HG02938 (cell line): Measurements from ENCODE around the gene CYBRD1.
A peak's percentile ranks its signal among the peaks of the same experiment; 100 is the strongest.

Experiments
- ATAC-seq: cut with Tn5 transposase; IDR thresholded peaks from one replicate; pipeline ENCODE4 v1.9.1; 2021; ENCODE audit warnings: mild to moderate bottlenecking, moderate library complexity; ENCODE audit not compliant: unreplicated experiment

CYBRD1 gene

GRCh38 chr2:171550613-171551012, 28.3 kb downstream of the CYBRD1 start:
- ATAC-seq: no peak

GRCh38 chr2:171551836-171552235, 29.6 kb downstream of the CYBRD1 start:
- ATAC-seq: no peak

DNA sequence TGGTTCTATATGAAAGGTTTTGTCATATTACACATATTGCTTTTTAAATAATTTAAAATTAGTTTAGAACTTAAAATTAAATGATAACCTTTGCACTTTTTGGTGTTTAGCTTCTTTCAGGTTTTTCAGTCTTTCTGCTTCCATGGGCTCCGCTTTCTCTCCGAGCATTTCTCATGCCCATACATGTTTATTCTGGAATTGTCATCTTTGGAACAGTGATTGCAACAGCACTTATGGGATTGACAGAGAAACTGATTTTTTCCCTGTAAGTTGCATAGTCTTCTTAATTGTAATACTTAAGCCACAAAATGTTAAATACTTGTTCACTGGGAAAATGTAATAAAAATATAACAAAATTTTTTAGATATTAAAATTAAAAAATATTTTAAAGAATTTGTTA, 31.0 kb downstream of the CYBRD1 start:
- ATAC-seq: no peak

DNA sequence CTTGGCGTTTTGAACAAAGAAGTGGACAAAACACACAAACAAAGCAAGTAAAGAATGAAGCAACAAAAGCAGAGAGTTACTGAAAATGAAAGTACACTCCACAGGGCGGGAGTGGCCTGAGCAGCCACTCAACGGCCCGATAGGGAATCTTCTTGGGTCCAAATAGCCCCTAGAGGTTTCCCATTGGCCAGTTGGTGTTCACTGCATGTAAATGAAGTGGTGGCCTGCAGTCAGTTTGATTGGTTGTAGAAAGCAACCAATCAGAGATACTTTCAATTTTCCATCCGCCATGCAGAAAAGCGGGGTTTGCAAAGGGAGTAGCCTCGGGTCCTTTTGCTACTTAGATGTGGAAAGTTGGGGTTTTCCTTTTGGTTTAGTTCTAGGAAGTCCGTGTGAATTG, 31.6 kb downstream of the CYBRD1 start:
- no peak for ATAC-seq

- ATAC-seq: no peak
These were observed 32.8 kb downstream of the CYBRD1 start for GRCh38 chr2:171554991-171555615.

DNA sequence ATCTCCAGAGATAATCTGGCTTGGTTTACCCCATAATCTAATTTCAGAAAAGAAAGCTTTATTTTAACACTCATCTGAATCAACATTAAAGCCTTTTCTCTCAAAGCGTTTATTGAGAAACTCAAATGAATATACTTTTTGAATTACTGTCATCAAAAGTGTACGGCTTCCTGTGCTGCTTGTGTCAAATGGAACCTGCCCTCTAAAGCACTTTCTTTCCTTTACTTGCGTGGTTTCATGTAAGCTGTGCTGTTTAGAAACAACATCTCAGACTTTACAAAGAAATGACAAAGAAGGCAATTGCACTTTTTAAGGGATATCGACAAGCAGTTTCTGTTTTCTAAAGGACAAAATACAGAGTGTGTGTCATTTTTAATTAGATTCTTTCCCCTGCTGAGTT, 35.1 kb downstream of the CYBRD1 start:
- ATAC-seq: no peak

GRCh38 chr2:171563301-171563700, 41.0 kb downstream of the CYBRD1 start:
- no peak for ATAC-seq

GRCh38 chr2:171564463-171564862, 42.2 kb downstream of the CYBRD1 start:
- no peak for ATAC-seq

DNA sequence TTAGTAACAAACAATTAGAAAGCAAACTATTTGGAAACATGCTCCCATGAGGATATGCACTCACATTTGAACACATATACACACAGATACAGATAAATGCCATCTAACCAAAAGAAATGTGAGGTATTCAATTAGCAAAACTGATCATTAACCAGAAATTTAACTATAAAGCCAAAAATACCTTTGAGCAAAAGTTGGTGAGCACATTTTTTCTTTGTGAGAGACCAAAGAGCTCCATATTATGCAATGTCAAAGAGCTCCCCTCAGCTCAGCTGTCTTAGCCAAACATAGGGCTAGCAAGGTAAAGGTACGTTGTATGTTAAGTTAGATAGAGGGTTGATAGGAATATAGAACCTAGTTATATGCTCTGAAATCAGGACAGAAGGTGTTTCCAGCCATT, 43.8 kb downstream of the CYBRD1 start:
- ATAC-seq: no peak

DNA sequence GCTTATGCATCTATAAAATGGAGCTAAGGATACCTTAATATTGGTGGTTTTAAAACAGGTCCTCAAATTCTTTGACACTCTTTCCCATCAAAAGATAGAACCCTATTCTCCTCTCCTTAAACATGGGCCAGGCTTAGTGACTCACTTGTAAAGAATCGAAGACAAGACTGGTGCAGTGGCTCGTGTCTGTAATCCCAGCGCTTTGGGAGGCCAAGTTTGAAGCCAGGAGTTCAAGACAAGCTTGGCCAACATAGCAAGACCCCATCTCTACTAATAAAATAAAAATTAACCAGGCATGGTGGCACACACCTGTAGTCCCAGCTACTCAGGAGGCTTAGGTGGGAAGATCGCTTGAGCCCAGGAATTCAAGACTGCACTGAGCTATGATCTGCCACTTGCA, 44.5 kb downstream of the CYBRD1 start:
- no peak for ATAC-seq

- no peak for ATAC-seq
These were observed 45.8 kb downstream of the CYBRD1 start for GRCh38 chr2:171568089-171568488.

GRCh38 chr2:171571721-171572120, 49.4 kb downstream of the CYBRD1 start:
- ATAC-seq: no peak

GRCh38 chr2:171574149-171574795, 52.0 kb downstream of the CYBRD1 start:
- peak; percentile 65 for ATAC-seq

- ATAC-seq: no peak
These were observed 53.3 kb downstream of the CYBRD1 start for GRCh38 chr2:171575606-171576005.

DNA sequence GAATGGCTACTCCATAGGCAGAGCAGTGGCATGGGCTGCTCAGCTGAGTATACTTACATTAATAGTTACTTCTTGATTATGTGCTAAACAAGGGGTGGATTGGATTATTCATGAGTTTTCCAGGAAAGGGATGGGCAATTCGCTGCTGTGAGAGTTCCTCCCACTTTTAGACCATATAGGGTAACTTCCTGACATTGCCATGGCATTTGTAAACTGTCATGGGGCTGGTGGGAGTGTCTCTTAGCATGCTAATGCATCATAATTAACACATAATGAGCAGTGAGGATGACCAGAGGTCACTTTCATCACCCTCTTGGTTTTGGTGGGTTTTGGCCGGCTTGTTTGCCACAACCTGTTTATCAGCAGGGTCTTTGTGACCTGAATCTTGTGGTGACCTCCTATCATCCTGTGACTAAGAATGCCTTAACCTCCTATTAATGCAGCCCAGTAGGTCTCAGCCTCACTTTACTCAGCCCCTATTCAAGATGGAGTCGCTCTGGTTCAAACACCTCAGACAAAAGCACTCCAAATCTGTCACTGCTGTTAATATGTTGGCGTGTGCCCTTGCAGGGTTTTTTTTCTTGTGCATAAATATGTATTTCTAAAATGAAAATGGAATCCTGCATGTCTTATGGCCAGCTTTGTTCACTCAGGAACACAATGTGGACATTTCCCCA, 56.0 kb downstream of the CYBRD1 start:
- no peak for ATAC-seq

DNA sequence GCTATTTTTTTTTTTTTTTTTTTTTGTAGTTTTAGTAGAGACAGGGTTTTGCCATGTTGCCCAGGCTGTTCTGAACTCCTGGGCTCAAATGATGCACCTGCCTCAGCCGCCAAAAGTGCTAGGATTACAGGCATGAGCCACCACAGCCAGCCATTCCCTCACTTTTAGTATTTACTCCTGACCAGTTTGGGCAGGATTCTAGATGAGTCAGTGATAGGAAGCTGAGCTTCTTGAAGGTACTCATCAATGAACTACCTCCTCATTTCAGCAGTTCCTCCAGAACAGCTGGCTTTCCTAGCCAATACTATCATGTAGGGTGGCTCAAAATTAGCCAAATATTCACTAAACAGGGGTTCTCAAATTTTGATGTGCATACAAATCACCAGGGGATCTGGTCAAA, 57.2 kb downstream of the CYBRD1 start:
- ATAC-seq: no peak

- ATAC-seq: no peak
These were observed 61.3 kb downstream of the CYBRD1 start for GRCh38 chr2:171583566-171583965.

- ATAC-seq: no peak
These were observed 61.7 kb downstream of the CYBRD1 start for GRCh38 chr2:171584001-171584400.

GRCh38 chr2:171587132-171587531, 64.9 kb downstream of the CYBRD1 start:
- ATAC-seq: no peak

DNA sequence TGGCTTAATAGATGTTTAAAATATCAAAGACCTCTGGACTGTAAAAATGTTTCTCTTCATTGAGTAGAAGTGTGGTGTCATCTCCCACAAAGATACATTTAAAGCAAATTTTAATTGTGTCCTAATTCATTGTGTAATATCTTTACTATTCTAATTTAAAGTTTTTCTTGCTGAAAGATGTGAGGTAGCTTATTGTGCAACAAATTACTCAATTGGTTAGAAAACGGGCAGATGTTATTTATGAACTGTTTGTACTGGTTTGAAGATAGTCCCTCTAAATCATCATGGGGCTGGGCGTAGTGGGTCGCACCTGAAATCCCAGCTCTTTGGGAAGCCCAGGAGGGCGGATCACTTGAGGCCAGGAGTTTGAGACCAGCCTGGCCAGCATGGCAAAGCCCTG, 65.3 kb downstream of the CYBRD1 start:
- ATAC-seq: no peak

- no peak for ATAC-seq
These were observed 67.8 kb downstream of the CYBRD1 start for GRCh38 chr2:171590116-171590515.

- no peak for ATAC-seq
These were observed 69.8 kb downstream of the CYBRD1 start for GRCh38 chr2:171592036-171592555.
